RWPE1 (cell line): ENCODE measurements around the gene ADGRV1.

Source experiments
- CTCF ChIA-PET: fragments of 350-600 bp; sonication (Branson Sonifier 250); formaldehyde crosslinking; extraction: SDS; loops from one replicate; lab custom pipeline; 2021; lab: Yijun Ruan, JAX
- POLR2A ChIA-PET: fragments of 400-600 bp; formaldehyde crosslinking; extraction: SDS; loops from one replicate; lab custom pipeline; 2020; ENCODE audit warnings: antibody characterized with exemption; ENCODE audit not compliant: low non-redundant PET; lab: Yijun Ruan, JAX
- DNase-seq: peaks from one replicate; pipeline ENCODE4 v3.0.0; 2012; ENCODE audit warnings: low spot score
- H3K27ac ChIP-seq: fragments of 450-650 bp; 2 replicates; pipeline ENCODE4 v1.5.1; 2017
- CTCF ChIP-seq: fragments of 450-650 bp; conservative IDR thresholded peaks from 2 replicates; pipeline ENCODE4 v1.5.1; 2017; ENCODE audit warnings: low read depth, mild to moderate bottlenecking

The ADGRV1 gene

GRCh38 chr5:91119217-91119616 lies 560.6 kb downstream of the ADGRV1 start:
- no peak overlapping the region for H3K27ac ChIP-seq
- ChIA-PET POLR2A (no interaction called here), CTCF (interaction anchor here (0.6 to 1.1 kb wide), 3 partner anchors 16 to 266 kb away, joined by 3 to 4 read pairs (median 3); no protein-coding TSS in a partner anchor)
- TF ChIP-seq CTCF = no peak
- DNase-seq = no peak

GRCh38 chr5:91119981-91120850 lies 561.6 kb downstream of the ADGRV1 start:
- ChIA-PET POLR2A (no interaction called here), CTCF (interaction anchor here (0.6 to 1.1 kb wide), 4 partner anchors 17 to 265 kb away, joined by 3 to 4 read pairs (median 3); no protein-coding TSS in a partner anchor)
- DNase-seq = no peak
- TF ChIP-seq CTCF = no peak
- H3K27ac ChIP-seq = no peak overlapping the region

GRCh38 chr5:91121347-91121993 lies 562.9 kb downstream of the ADGRV1 start:
- no peak overlapping the region for H3K27ac ChIP-seq
- ChIA-PET POLR2A (no interaction called here), CTCF (interaction anchor here (0.6 kb wide), 1 partner anchor 30 kb away, joined by 3 read pairs; no protein-coding TSS in a partner anchor)
- no peak for TF ChIP-seq CTCF
- DNase-seq = no peak

- POLR2A ChIA-PET = no interaction called here
- no peak for DNase-seq
- CTCF ChIA-PET = interaction anchor here (0.6 kb wide), 1 partner anchor 179 kb away, joined by 4 read pairs; no protein-coding TSS in a partner anchor
- no peak overlapping the region for H3K27ac ChIP-seq
- TF ChIP-seq CTCF = no peak
Observed at GRCh38 chr5:91122651-91123050, 564.1 kb downstream of the ADGRV1 start.

GRCh38 chr5:91123291-91123690 lies 564.7 kb downstream of the ADGRV1 start:
- no peak for DNase-seq
- H3K27ac ChIP-seq = no peak overlapping the region
- TF ChIP-seq CTCF = no peak
- POLR2A ChIA-PET = no interaction called here
- CTCF ChIA-PET = no interaction called here

- CTCF ChIA-PET = no interaction called here
- TF ChIP-seq CTCF = no peak
- no peak for DNase-seq
- no peak overlapping the region for H3K27ac ChIP-seq
- POLR2A ChIA-PET = no interaction called here
Observed at GRCh38 chr5:91123901-91124300, 565.3 kb downstream of the ADGRV1 start.
